SKM-1 treated with dmso at 0.1 percent for 144 hours (cell line): ENCODE data around the gene EFCC1.

Experiments used
- DNase-seq: peaks from one replicate; lab custom pipeline; 2025; ENCODE audit not compliant: unreplicated experiment; lab: John Stamatoyannopoulos, UW

EFCC1 gene

DNA sequence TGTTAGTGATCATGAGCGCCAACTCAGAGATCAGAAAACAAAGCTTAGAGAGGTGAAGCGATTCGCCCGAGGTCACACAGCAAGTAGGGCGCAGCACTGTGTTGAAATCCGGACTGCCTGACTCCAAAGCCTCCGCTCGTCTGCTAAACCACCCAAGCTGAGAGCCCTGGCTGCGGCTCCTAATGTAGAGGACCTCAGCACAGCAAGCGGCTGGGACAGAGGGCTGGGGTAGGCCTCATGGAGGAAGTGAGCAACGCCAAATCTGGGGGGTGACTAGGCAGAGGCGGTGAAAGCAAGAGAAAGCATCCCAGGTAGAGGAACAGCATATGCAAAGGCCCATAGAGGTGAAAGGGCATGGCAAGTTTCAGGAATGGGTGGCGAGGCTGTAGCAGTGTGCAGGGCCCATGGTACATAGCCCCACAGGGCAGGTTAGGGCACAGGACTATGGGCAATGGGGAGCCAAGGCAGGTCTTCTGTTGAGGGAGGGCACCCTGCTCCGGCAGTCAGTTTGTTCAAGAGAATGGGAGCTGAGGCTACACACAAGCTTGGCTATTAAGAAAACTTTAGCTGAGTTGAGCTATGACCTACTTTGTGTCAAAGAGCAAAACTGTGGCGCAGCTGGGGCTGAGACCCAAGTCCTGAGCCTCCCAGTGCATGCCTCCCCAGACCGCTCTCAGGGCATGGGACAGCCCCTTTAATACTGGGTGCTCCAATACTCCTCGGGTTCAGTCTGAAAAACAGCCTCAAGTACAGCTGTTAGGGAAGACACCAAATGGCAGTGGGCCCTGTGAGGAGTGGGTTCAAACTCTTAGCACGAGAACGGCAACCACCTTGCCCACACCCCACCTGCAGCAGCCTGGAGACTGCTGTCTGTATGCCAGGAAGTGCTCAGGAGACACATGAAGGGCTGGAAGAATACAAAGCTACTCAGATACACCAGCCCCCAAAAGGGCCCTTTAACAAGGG is 6.2 kb upstream of the EFCC1 start:
- DNase-seq = no peak

DNA sequence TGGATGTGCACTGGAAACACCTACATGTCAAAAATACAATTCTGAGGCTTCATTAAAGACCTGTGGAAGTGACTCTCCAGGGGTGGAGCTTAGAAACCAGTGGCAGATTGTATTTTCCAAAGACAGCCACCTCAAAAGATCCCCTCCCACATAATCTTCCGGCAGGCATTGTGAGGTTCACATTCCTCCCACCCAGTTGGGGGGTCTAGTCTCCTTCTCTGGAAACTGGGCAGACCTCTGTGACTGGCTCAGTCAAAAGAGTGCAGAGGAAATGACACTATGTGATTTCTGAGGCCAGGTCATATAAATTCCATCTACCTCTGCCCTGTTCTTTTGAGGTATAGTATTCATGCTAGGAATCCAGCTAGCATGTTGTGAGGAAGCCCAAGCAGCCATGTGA is 5.4 kb upstream of the EFCC1 start:
- no peak for DNase-seq

- no peak for DNase-seq
Measured at GRCh38 chr3:128996200-128996599, 4.9 kb upstream of the EFCC1 start.

DNA sequence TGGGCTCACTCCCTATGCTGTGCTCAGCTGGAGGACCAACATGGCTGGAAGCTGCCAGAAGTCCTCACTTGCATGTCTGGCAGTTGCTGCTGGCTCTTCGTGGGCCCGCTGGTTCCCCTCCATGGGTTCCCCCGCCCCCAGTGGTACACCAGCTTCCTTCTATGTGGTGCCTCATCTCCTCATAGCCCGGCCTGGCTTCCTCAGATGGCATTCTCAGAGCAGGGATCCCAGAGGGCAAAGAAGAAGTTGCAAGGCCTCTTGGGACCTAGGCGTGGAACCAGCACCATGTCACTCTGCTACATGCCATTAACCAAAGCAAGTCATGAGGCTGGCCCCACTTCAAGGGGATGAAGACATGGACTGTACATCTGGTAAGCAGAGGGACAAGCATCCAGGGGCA is 4.4 kb upstream of the EFCC1 start:
- no peak for DNase-seq

- DNase-seq = no peak
Measured at GRCh38 chr3:128997486-128998133, 3.5 kb upstream of the EFCC1 start.

DNA sequence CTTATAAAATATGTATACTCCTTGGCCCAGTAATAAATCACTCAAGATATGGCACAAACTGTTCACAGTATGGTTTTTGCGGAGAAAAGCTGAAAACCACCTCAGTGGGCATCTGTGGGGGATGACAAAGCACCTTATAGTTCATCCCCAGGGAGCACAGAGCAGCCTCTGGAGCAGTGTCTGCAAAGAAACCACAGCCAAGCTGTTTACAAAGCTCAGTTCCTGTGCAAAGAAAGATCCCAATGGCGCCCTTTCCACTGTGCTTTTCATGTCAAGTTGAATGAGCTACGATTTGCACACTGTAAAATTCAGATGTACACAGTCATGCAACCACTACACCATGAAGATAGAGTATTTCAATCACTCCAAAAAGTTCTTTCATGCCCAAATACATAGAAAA is 2.5 kb upstream of the EFCC1 start:
- DNase-seq = no peak

GRCh38 chr3:128999102-128999501 is 2.0 kb upstream of the EFCC1 start:
- no peak for DNase-seq

DNA sequence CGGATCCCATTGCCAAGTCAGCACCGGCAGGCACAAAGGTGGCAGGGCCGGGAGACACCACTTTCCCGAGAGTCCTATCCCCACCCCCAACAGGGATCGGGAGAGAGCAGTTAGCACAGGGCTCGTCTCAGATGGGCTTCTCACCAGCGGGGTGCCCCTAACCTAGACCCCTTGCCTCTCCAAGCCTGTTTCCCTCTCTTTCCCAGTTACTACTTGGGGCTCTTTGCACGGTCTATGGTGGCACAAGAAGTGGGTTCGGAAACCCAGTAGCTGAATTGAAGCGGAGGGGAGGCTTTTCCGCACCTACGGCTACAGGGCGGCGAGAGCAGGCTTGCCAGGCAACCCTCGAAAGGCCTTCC is 383 bp upstream of the EFCC1 start:
- DNase-seq = no peak

GRCh38 chr3:129001806-129002572 is 885 bp downstream of the EFCC1 start:
- no peak for DNase-seq

- no peak for DNase-seq
Measured at GRCh38 chr3:129002573-129003569, 1.8 kb downstream of the EFCC1 start.

DNA sequence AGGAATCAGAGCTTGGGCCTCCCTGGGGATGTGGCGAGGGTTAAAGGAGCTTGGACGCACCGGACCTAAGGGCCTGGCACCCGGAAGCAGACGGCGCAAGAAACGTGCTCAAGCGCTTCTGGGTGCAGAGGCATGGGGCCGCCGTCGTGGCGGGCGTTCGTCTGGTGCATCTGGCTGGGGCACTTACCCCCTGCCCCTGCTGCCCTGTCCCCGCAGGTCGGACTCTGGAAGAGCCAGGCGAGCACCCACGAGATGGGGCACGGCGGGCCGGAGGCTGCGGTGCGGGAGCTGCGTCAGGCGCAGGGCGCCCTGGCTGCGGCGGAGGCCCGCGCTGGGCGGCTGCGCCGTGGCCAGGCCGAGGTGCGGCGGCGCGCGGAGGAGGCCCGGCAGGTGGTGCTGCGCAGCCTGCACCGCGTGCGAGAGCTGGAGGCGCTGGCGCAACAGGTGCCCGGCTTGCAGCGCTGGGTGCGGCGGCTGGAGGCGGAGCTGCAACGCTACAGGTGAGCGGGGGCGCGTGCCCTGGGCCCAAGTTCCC is 2.5 kb downstream of the EFCC1 start:
- no peak for DNase-seq

- no peak for DNase-seq
Measured at GRCh38 chr3:129004639-129005295, 3.7 kb downstream of the EFCC1 start.

DNA sequence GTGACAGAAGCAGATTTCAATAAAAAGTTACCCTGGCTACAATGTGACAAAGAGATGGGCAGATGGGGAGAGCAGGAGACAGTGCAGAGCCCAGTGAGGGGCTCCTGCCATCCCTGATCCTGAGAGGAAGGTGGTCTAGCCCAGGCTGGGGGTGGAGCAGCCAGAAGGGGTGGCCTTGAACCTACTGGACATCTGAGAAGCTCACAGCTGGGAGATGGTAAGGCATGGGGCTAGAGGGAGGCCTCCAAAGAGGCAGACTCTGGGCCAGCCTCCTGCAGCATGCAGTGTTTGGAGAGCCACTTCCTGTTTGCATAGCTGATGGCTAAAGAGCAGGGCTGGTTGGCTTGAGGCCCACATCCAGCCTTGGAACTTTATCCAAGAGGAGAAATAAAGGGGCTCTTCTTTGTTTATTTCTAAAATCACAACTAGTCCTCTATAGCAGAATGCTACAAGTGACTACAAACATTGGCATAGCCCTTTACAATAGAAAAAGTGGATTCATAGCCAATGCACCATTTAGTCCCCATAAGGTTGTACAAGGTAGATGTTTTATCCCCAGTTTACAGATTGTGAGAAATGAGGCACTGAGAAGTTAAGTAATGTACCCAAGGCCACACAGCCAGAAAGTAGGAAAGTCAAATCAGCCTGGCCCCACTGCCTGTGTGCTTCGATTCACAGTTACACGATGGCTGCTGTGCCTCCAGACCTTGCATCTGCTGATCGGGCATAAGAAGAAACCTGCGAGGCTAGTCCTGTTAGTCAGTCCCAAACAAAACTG is 4.6 kb downstream of the EFCC1 start:
- no peak for DNase-seq

GRCh38 chr3:129006864-129007263 is 5.8 kb downstream of the EFCC1 start:
- no peak for DNase-seq

DNA sequence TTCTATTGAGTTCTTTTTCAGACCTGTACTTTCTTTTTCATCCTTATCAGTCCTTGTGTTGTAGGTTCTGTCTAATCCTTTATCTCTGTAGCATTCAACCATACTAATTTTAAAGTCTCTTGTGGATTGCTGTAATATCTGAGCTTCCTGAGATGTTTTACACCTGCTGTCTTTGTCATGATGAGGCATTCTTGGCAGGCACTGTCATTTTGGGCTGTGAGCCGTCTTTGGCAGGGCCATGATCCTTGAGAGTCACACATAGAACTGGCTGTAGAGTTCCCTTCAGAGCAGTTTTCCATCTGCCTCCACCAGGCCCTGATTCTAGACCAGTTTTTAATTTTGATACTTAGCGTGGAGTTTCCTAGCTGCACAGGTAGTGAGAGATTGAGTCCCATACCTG is 6.7 kb downstream of the EFCC1 start:
- no peak for DNase-seq

DNA sequence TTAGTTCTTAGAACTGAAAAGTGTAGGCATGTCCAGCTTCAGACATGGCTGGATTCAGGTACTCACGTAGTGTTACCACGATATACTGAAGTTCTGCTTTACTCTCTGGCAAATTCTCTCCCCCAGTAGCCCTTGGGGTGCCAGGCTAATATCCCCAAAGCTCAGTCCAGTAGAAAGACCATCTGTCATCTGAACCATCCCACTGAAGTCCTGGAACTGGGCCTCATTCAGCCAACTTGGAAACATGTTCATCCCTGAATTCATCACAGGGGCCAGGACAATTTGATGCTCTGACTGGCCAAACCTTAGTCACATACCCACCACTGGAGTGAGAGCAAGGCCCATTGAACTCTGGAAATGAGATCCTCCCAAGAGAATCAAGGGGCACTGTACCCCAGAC is 8.2 kb downstream of the EFCC1 start:
- no peak for DNase-seq

DNA sequence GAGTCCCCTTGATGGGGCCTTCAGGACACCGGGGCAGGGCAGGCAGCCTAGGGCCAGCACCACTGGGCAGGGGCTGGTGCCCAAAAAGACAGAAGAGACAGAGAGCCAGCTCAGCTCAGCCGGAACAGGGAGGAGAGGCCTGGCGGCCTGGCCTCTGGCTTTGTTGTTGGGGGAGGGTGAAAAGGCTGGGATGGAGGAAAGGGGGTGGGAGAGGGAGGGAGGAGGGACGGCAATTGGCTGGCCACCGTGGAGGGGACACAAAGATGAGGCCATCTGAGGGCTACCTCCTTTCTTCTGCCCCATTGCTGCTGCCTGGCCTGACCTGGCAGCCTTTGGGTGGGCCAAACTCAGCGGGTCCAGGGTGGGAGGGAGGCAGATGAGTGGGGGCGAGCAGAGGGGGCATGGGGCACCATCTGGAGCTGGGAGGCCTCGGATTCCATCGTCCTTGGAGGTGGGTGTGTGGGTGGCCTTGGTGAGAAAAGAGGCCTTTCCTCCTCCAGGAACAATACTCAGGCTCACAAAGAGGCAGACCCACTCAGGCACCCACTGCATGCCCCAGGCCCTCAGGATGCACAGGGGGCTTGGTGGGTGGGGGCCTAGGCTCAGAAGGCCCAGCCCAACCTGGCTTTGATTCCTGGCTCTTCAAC is 9.3 kb downstream of the EFCC1 start:
- no peak for DNase-seq

DNA sequence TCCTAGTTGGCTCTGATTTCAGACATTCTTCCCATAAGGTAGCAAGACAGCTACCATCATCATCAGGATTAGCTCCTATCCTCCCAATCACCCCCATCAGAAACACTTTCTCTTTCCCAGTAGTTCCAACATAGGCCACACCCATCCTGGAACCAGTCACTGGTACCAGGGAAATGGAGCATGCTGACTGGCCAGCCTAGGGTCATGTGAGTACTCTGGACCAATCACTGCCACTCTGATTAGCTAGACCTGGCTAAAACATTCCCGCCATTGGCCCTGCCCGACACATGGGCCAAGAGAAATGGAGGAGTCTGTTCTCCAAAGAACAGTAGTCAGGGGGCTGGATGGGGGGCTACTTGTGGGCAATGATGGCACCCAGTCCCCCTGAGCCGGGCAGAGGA is 12.4 kb downstream of the EFCC1 start:
- no peak for DNase-seq

DNA sequence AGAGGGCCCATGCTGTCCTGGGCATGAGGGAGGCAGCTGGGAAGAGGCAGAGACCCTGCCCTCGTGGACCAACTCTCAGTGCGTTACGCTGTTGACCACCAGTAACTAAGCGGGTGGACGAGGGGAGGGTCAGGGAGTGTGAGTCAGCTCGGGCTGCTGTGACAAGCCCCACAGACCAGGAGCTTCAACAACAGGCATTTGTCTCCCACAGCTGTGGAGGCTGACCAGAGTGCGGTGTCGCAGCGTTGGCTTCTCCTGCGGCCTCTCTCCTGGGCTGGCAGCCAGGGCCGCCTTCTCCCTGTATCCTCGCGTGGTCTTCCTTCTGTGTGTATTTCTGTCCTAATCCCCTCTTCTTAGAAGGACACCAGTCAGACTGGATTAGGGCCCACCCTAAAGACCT is 13.0 kb downstream of the EFCC1 start:
- DNase-seq = no peak
